Measurements from ENCODE around the gene HOXC6. TPM values are rescaled to one million over a fixed set of nuclear protein-coding genes. Genes with fewer than 3 reads are reported as not detected.

HOXC6 gene
- total and polyA plus RNA-seq, 2 donors (not counting 3 experiments of a cell fraction or from before 2014, with no cell fraction given) = 0.58 to 0.72 TPM

DNA sequence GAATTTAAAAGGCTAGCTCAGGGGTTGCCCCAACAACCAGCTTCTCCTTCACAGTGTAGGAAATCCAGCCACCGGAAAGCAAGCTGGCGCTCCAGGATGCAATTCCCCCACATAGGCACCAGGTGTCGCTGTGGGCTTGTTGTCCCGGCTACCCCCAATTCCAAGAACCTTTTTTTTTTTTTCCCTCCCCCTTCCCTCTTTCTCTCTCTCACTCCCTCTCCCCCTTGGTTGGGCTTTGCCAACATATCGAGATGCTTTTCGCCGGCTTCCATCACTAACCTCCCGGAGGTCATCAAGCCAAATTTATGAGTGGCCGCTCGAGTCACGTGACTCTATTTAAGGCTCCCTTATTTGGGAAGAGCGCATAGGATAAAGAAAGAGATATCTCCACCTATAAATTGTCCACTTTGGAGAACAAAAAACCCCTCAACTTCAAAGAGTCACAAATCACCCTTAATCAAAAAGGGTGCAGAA lies 4.4 kb downstream of the HOXC6 start, which contains the start of gene HOXC5:
Gene HOXC5, plus strand, starts transcription at position 424 of the 474 bp plus-strand sequence. CDS start 73 bp downstream, outside the sequence.
- H2AFZ ChIP-seq (ENCODE audit: low read depth, low read length) = no peak within 1 kb of the TSS
- H3K36me3 ChIP-seq (ENCODE audit: control insufficient read depth in 2 of 2, extremely low read depth in 1 of 2, insufficient read depth in 2 of 2, low read length in 2 of 2) = no peaks in the 10 kb centered on the region
- peak; percentile 75 for FAIRE-seq
- no peaks in the 10 kb centered on the region for H3K79me2 ChIP-seq (ENCODE audit: control insufficient read depth, insufficient read depth, low read length)
- POLR2A ChIA-PET = no interaction called here
- H3K27me3 ChIP-seq (ENCODE audit: control insufficient read depth in 2 of 2, insufficient read depth in 2 of 2, low read length in 2 of 2) = peaks cover 79 to 88% of the 10 kb centered on the region in 2 experiments
- DNase-seq (ENCODE audit: low read depth, low spot score) = peak; percentile 37
- CTCF ChIA-PET = interaction anchor here (0.5 to 6.1 kb wide), 25 partner anchors 8 to 182 kb away, joined by 3 to 91 read pairs (median 5); partner anchors contain the start of genes HOXC10 and HOXC4
- TF ChIP-seq FOS (IDR thresholded peaks at IDR 0.05; ENCODE audit: borderline replicate concordance, insufficient read depth, low read length) = no peak
- no peak for TF ChIP-seq POLR2A (IDR thresholded peaks at IDR 0.05; ENCODE audit: low read depth, low read length)
- TF ChIP-seq MYC (IDR thresholded peaks at IDR 0.05; ENCODE audit: low read depth, low read length) = no peak
- TF ChIP-seq, protein P1, sequence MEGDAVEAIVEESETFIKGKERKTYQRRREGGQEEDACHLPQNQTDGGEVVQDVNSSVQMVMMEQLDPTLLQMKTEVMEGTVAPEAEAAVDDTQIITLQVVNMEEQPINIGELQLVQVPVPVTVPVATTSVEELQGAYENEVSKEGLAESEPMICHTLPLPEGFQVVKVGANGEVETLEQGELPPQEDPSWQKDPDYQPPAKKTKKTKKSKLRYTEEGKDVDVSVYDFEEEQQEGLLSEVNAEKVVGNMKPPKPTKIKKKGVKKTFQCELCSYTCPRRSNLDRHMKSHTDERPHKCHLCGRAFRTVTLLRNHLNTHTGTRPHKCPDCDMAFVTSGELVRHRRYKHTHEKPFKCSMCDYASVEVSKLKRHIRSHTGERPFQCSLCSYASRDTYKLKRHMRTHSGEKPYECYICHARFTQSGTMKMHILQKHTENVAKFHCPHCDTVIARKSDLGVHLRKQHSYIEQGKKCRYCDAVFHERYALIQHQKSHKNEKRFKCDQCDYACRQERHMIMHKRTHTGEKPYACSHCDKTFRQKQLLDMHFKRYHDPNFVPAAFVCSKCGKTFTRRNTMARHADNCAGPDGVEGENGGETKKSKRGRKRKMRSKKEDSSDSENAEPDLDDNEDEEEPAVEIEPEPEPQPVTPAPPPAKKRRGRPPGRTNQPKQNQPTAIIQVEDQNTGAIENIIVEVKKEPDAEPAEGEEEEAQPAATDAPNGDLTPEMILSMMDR (IDR thresholded peaks at IDR 0.05; ENCODE audit: extremely low read depth in 1 of 2, insufficient read depth in 1 of 2, low read depth in 1 of 2, low read length in 2 of 2) = peak; percentile 79 to 81
- TF ChIP-seq, protein P2, sequence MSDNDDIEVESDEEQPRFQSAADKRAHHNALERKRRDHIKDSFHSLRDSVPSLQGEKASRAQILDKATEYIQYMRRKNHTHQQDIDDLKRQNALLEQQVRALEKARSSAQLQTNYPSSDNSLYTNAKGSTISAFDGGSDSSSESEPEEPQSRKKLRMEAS (IDR thresholded peaks at IDR 0.05; ENCODE audit: insufficient read depth, insufficient read length) = no peak
- no peak for TF ChIP-seq JUN (IDR thresholded peaks at IDR 0.05; ENCODE audit: borderline replicate concordance, insufficient read depth, insufficient read length, low read depth)
- TF ChIP-seq GATA2 (IDR thresholded peaks at IDR 0.05; ENCODE audit: insufficient read depth, insufficient read length, low read depth, low read length) = no peak
- no peak for TF ChIP-seq POLR2AphosphoS5 (IDR thresholded peaks at IDR 0.05; ENCODE audit: insufficient read depth, low read depth, low read length)
- no peaks in the 10 kb centered on the region for H3K9me1 ChIP-seq (replicated peaks; ENCODE audit: control insufficient read depth, extremely low read depth, insufficient read depth, low read length)
- H3K27ac ChIP-seq (ENCODE audit: insufficient read depth, low read depth, low read length) = no peak within 1 kb of the TSS
- no peak within 1 kb of the TSS for H3K4me2 ChIP-seq (ENCODE audit: insufficient read depth, low read length)
- no peak within 1 kb of the TSS for H3K4me3 ChIP-seq (replicated peaks in 1 of 3; ENCODE audit: insufficient read depth in 1 of 3, low read depth in 1 of 3, low read length in 3 of 3)
- no peaks in the 10 kb centered on the region for H3K9me3 ChIP-seq (replicated peaks; ENCODE audit: control insufficient read depth, insufficient read depth, low read length)
- H4K20me1 ChIP-seq (replicated peaks; ENCODE audit: control insufficient read depth, extremely low read depth, insufficient read depth, low read length) = no peaks in the 10 kb centered on the region
- intact Hi-C loops (cut with micrococcal nuclease) (loop anchor here (1.0 kb wide), 2 partner anchors 159 to 169 kb away; no protein-coding TSS in a partner anchor), dilution Hi-C loops (cut with MboI; ENCODE audit: extremely low pct_ligation_motif_present, low sequenced_read_pairs) (no loop called here)
- H3K9ac ChIP-seq (replicated peaks; ENCODE audit: extremely low read depth, insufficient read depth, low read length) = no peak within 1 kb of the TSS
- no TSS peak for BruUV-seq (replicated peaks)
- H3K4me1 ChIP-seq (ENCODE audit: control insufficient read depth, extremely low read depth, insufficient read depth, low read length) = no peaks in the 10 kb centered on the region
